Endodermal cell (in vitro differentiated cells): ENCODE data around the gene EIF3I. TPM values are rescaled to one million over a fixed set of nuclear protein-coding genes. Genes with fewer than 3 reads are reported as not detected.

ENCODE experiments used
- DNase-seq: peaks from one replicate; pipeline ENCODE4 v3.0.0-alpha.2; 2017
- H3K27ac ChIP-seq: 2 replicates; pipeline ENCODE4 v1.5.1; 2013; ENCODE audit warnings: mild to moderate bottlenecking, low read depth, low read length, moderate library complexity
- H3K27me3 ChIP-seq: 2 replicates; pipeline ENCODE4 v1.6.1; 2013; ENCODE audit warnings: mild to moderate bottlenecking, low read length, moderate library complexity; ENCODE audit not compliant: insufficient read depth, control insufficient read depth, poor library complexity, severe bottlenecking
- H3K36me3 ChIP-seq: 2 replicates; pipeline ENCODE4 v1.7.0; 2013; ENCODE audit warnings: mild to moderate bottlenecking, low read length, moderate library complexity; ENCODE audit not compliant: control insufficient read depth, insufficient read depth
- H3K4me1 ChIP-seq: one replicate; pipeline ENCODE4 v1.7.0; 2013; ENCODE audit warnings: low read length; ENCODE audit not compliant: control insufficient read depth, insufficient read depth
- H3K4me3 ChIP-seq: 2 replicates; pipeline ENCODE4 v1.5.1; 2013; ENCODE audit warnings: mild to moderate bottlenecking, low read length, moderate library complexity
- H3K9ac ChIP-seq: 2 replicates; pipeline ENCODE4 v1.6.1; 2013; ENCODE audit warnings: mild to moderate bottlenecking, low read length, moderate library complexity; ENCODE audit not compliant: poor library complexity, severe bottlenecking; ENCODE audit errors: extremely low read depth
- H3K9me3 ChIP-seq: 2 replicates; pipeline ENCODE4 v1.6.1; 2013; ENCODE audit warnings: mild to moderate bottlenecking, low read length, moderate library complexity; ENCODE audit not compliant: control insufficient read depth
- H3K27ac Mint-ChIP-seq: 2 replicates; pipeline ENCODE4 v1.8.0; 2020; ENCODE audit warnings: mixed read lengths
- H3K27me3 Mint-ChIP-seq: 2 replicates; pipeline ENCODE4 v1.8.0; 2021; ENCODE audit warnings: mild to moderate bottlenecking, mixed read lengths; ENCODE audit not compliant: insufficient read depth
- H3K36me3 Mint-ChIP-seq: 2 replicates; pipeline ENCODE4 v1.8.0; 2020; ENCODE audit warnings: low read depth, mixed read lengths
- H3K4me1 Mint-ChIP-seq: 2 replicates; pipeline ENCODE4 v1.8.0; 2020; ENCODE audit warnings: mixed read lengths
- H3K4me3 Mint-ChIP-seq: 2 replicates; pipeline ENCODE4 v1.8.0; 2020; ENCODE audit warnings: mild to moderate bottlenecking, moderate library complexity, mixed read lengths
- H3K9me3 Mint-ChIP-seq: 2 replicates; pipeline ENCODE4 v1.8.0; 2020; ENCODE audit warnings: mild to moderate bottlenecking, mixed read lengths
- WGBS, 2 experiments: methylation state at CpG; one replicate each; pipeline versions ENCODE4 v1.1.5 to v1.1.7; 2013; ENCODE audit warnings: missing lambda C conversion rate in 2 of 2, mixed read lengths in 1 of 2; ENCODE audit not compliant: insufficient coverage in 1 of 2, insufficient read length in 1 of 2; 5-methylcytosine and 5-hydroxymethylcytosine counted together
- total RNA-seq, 2 donors: library from RNA; stranded (reverse); fragmentation: NEBNext Ultra II Directional in 1 of 2; extraction: Animal tissue kit (Norgen Biotek cat#: 25700) in 1 of 2; gene quantifications; 2 replicates in 1 of 2; 3 replicates in 1 of 2; pipeline ENCODE4 v1.2.1, GENCODE V29; 2021
- TF ChIP-seq, protein P1 (sequence below): fragments of 200-600 bp; sonication (generic); conservative IDR thresholded peaks from 2 replicates; pipeline ENCODE4 v1.5.0; 2021; ENCODE audit warnings: antibody characterized with exemption, mild to moderate bottlenecking

Gene EIF3I
- total RNA-seq, 2 donors from 2014 or later = 194 to 198 TPM

DNA sequence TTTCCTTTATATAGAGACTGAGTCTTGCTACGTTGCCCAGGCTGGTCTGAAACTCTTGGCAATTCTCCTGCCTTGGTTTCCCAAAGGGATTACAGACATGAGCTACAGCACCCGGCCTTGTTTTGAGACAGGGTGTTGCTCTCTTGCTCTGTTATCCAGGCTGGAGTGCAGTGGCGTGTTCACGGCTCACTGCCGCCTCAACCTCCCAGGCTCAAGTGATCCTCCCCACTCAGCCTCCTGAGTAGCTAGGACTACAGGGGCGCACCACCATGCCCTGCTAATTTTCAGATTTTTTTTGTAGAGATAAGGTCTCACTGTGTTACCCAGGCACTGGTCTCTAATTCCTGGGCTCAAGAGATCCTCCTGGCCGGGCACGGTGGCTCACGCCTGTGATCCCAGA lies 43.6 kb downstream of the EIF3I start:
- Mint-ChIP-seq H3K36me3 (no peaks in the 10 kb centered on the region), H3K4me1 (no peaks in the 10 kb centered on the region), H3K27ac (no peak overlapping the region), H3K4me3 (no peak overlapping the region), H3K27me3 (no peaks in the 10 kb centered on the region), H3K9me3 (no peaks in the 10 kb centered on the region)
- H3K4me3 ChIP-seq = no peak overlapping the region
- no peaks in the 10 kb centered on the region for H3K36me3 ChIP-seq
- no peaks in the 10 kb centered on the region for H3K9me3 ChIP-seq
- TF ChIP-seq, protein P1, sequence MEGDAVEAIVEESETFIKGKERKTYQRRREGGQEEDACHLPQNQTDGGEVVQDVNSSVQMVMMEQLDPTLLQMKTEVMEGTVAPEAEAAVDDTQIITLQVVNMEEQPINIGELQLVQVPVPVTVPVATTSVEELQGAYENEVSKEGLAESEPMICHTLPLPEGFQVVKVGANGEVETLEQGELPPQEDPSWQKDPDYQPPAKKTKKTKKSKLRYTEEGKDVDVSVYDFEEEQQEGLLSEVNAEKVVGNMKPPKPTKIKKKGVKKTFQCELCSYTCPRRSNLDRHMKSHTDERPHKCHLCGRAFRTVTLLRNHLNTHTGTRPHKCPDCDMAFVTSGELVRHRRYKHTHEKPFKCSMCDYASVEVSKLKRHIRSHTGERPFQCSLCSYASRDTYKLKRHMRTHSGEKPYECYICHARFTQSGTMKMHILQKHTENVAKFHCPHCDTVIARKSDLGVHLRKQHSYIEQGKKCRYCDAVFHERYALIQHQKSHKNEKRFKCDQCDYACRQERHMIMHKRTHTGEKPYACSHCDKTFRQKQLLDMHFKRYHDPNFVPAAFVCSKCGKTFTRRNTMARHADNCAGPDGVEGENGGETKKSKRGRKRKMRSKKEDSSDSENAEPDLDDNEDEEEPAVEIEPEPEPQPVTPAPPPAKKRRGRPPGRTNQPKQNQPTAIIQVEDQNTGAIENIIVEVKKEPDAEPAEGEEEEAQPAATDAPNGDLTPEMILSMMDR = no peak
- WGBS, 2 experiments = 92 to 96% methylated on average over 6 to 9 of the region's 9 CpGs
- no peaks in the 10 kb centered on the region for H3K4me1 ChIP-seq
- H3K9ac ChIP-seq = no peak overlapping the region
- H3K27me3 ChIP-seq = no peaks in the 10 kb centered on the region
- H3K27ac ChIP-seq = no peak overlapping the region
- no peak for DNase-seq

DNA sequence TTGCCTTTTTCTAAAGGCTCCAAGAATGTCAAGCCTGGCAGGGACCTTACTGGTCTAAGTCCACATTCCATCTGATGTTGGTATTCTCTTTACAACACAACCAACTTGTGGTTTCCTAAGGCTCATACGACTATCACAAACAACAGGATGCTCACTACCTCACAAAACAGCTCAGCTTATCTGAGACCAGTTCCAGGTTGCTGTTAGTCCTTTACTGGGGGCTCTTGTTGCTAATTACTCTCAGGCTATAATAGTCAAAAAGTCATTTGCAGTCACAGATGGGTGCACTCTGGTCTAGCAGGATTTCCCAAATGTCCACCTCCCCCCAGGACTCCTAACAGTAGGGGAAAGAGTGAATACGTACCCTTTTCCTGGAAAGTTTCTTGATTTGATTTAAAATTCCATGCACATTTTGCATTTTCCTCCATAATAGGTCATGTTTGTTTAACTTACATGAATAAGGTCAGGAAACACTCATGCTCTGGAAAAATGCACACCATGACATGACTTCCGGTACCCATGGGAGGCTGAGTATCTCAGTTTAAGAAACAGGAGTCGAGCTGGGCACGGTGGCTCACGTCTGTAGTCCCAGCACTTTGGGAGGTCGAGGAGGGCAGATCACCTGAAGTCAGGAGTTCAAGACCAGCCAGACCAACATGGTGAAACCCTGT lies 44.8 kb downstream of the EIF3I start:
- no peak overlapping the region for H3K27ac Mint-ChIP-seq
- DNase-seq = no peak
- Histone ChIP-seq H3K27me3 (no peaks in the 10 kb centered on the region), H3K4me1 (no peaks in the 10 kb centered on the region), H3K4me3 (no peak overlapping the region), H3K9me3 (no peaks in the 10 kb centered on the region), H3K36me3 (no peaks in the 10 kb centered on the region), H3K9ac (no peak overlapping the region), H3K27ac (no peak overlapping the region)
- no peak overlapping the region for H3K4me3 Mint-ChIP-seq
- WGBS, 2 experiments = 89 to 91% methylated on average over 6 to 7 of the region's 7 CpGs
- H3K9me3 Mint-ChIP-seq = no peaks in the 10 kb centered on the region
- no peaks in the 10 kb centered on the region for H3K27me3 Mint-ChIP-seq
- H3K4me1 Mint-ChIP-seq = no peaks in the 10 kb centered on the region
- no peaks in the 10 kb centered on the region for H3K36me3 Mint-ChIP-seq
- TF ChIP-seq, protein P1 = no peak

DNA sequence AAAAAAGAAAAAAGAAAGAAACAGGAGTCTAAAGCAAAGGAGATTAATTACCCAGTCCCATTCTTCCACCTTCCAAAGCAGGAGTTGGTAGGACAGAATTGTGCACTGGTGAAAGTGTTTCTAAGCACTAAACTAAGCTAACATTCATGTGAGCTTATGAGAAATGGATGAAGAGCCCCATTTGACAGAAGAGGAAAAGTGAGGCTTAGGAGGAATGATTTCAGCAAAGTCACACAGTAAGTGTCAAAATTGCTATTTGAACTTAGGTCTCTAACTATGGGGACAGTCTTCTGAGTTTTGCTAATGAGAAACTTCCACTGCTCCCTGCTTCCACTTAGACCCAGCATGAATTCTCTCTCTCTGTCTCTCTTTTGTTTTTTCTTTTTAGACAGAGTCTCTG lies 47.5 kb downstream of the EIF3I start:
- Mint-ChIP-seq H3K4me3 (no peak overlapping the region), H3K36me3 (no peaks in the 10 kb centered on the region), H3K9me3 (no peaks in the 10 kb centered on the region), H3K4me1 (peaks cover 13% of the 10 kb centered on the region), H3K27me3 (peaks cover 7% of the 10 kb centered on the region), H3K27ac (no peak overlapping the region)
- Histone ChIP-seq H3K4me3 (no peak overlapping the region), H3K9ac (no peak overlapping the region), H3K9me3 (no peaks in the 10 kb centered on the region), H3K27me3 (no peaks in the 10 kb centered on the region), H3K36me3 (no peaks in the 10 kb centered on the region), H3K4me1 (no peaks in the 10 kb centered on the region), H3K27ac (no peak overlapping the region)
- no peak for DNase-seq
- TF ChIP-seq, protein P1 = no peak
